ENCODE data around the gene DIP2C.

DIP2C gene

DNA sequence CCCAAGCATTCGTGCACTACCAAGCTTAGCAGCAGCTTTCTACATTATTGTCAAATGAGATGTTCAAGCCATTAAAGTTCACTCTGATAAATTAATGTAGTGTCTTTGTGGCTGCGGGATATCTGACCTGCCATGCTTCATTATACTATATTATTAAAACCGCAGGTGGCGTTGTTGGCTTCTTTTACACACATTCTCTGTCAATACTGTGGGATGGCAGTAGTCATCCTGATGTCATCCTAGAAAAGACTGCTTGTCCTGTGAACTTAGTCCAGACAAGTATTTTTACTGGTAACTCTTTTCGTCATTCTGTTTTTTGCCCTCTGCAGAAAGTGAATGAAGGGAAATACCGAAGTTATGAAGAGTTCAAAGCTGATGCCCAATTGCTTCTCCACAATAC, 450.4 kb downstream of the DIP2C start:
- peaks cover 16% of the 10 kb centered on the region for H3K36me3 Mint-ChIP-seq (ENCODE audit: low read depth)
- H3K27ac Mint-ChIP-seq: no peak overlapping the region
- H3K27me3 Mint-ChIP-seq: no peaks in the 10 kb centered on the region
- H3K9me3 Mint-ChIP-seq: no peaks in the 10 kb centered on the region
- intact Hi-C loops (cut with micrococcal nuclease): no loop called here
- no peaks in the 10 kb centered on the region for H3K4me1 Mint-ChIP-seq (ENCODE audit: low read depth)
- no peak overlapping the region for H3K4me3 Mint-ChIP-seq

DNA sequence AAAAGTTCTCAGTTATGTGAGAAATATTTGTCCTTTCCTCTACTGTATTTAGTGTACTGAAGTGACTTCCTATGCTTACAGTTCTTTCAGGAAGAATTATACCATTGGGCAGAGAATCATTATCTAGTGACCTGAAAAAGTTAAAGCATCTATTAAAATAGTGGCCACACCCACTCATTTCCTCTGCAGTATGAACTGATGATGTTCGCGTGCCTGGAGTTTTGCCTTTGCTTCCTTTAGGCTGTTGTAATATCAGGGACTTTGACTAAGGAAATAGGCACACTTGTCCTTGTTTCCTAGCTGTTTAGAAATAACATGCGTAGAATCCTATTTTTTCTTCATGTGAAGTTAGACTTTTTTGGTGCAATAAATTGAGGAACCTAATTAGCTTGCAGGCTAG, 453.6 kb downstream of the DIP2C start:
- H3K9me3 Mint-ChIP-seq: no peaks in the 10 kb centered on the region
- H3K27ac Mint-ChIP-seq: no peak overlapping the region
- intact Hi-C loops (cut with micrococcal nuclease): no loop called here
- peaks cover 18% of the 10 kb centered on the region for H3K36me3 Mint-ChIP-seq (ENCODE audit: low read depth)
- H3K4me1 Mint-ChIP-seq (ENCODE audit: low read depth): no peaks in the 10 kb centered on the region
- no peaks in the 10 kb centered on the region for H3K27me3 Mint-ChIP-seq
- H3K4me3 Mint-ChIP-seq: no peak overlapping the region

DNA sequence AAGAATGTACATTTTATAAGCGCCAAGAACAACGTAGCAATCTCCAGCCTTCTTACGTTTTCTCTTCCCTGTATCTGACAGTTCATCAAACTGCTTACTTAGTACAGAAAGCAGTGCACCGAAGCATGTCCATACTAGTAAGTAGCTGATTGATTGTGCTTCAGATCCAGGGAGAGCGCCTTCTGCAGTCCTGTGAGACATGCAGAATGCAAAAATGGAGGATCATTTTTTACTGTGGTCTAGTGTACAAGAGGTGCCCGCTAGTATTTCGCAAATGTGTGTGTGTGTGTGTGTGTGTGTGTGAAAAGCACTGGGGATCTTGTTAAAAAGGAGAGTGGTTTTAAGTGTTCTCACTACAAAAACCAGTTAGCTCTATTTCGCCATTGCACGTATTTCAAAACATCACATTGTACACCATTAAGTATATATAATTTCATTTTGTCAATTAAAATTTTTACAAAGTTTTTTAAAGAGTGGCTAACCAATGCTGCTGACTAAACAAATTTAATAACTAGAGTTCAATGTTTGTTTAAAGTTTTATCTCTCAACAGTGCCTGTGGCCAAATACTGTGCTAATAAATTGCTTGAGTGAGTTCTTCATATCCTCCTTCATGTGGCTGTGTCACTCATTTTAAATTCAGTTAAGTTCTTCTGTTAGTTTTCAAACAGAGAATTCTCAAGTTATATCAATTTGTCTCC, 454.6 kb downstream of the DIP2C start:
- H3K27ac Mint-ChIP-seq: no peak overlapping the region

DNA sequence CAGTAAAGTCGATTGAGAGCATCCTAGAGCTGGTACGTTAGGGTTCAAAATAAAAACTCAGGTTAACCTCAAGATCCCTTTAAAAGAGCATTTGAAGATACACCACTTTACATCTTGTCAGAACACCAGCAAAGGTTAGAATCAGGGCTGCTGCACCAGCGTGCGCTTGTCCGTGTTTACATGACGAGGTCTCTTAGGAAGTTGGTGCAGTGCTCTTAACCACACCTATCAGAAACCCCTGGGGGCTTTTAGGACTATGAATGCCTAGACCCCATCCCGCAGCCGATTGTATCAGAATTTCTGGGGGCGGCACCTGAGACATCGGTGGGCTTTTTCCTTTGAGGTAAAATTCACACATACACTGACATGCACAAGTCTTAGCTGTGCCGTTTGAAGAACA, 456.6 kb downstream of the DIP2C start:
- Mint-ChIP-seq H3K36me3 (ENCODE audit: low read depth) (peaks cover 10% of the 10 kb centered on the region), H3K4me1 (ENCODE audit: low read depth) (no peaks in the 10 kb centered on the region), H3K27ac (no peak overlapping the region), H3K9me3 (no peaks in the 10 kb centered on the region), H3K4me3 (no peak overlapping the region), H3K27me3 (no peaks in the 10 kb centered on the region)
- intact Hi-C loops (cut with micrococcal nuclease): no loop called here

More for the DNA sequence above, 454.6 kb downstream of the DIP2C start:
- peaks cover 11% of the 10 kb centered on the region for H3K36me3 Mint-ChIP-seq (ENCODE audit: low read depth)
- no peaks in the 10 kb centered on the region for H3K9me3 Mint-ChIP-seq
- H3K4me3 Mint-ChIP-seq: no peak overlapping the region
- intact Hi-C loops (cut with micrococcal nuclease): no loop called here
- H3K4me1 Mint-ChIP-seq (ENCODE audit: low read depth): no peaks in the 10 kb centered on the region
- H3K27me3 Mint-ChIP-seq: no peaks in the 10 kb centered on the region

DNA sequence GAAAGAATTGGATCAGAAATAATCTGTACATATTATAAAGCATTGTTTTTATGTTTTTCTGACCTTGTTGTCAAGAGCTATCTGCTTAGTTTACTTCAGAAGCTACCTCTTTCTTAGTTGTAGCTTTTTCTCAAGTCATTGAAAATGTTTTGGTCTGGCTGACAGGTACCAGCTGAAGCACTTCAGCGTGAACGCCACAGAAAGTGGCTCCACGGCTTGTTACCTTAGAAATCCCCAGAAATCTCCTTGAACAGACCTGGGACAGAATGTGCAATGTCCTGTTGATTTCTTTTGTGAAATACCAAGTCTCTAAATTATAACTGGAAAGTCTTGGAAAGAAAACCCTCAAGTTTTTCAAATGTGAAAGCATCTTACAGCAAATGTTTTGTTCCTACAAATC, 457.4 kb downstream of the DIP2C start:
- intact Hi-C loops (cut with micrococcal nuclease): no loop called here
- H3K4me3 Mint-ChIP-seq: no peak overlapping the region
- H3K27me3 Mint-ChIP-seq: no peaks in the 10 kb centered on the region
- no peaks in the 10 kb centered on the region for H3K9me3 Mint-ChIP-seq
- H3K4me1 Mint-ChIP-seq (ENCODE audit: low read depth): no peaks in the 10 kb centered on the region
- H3K27ac Mint-ChIP-seq: no peak overlapping the region
- H3K36me3 Mint-ChIP-seq (ENCODE audit: low read depth): peaks cover 10% of the 10 kb centered on the region

DNA sequence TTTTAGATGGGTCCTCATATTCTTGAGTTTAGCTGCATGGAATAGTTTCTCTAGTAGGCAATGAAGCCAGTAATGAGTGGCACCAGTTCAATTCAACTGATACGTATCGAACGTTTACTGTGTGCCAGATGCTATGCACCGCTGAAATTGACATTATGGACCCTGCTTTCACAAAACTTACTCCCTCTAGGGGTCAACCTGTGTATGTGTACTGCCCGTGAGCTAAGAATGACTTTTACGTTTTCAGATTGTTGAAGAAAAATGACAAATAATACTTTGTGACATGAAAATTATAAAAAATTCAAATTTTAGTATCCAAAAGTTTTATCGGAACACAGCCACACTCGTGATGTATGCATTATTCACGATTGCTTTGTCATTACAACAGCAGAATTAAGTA, 458.7 kb downstream of the DIP2C start:
- no peaks in the 10 kb centered on the region for H3K27me3 Mint-ChIP-seq
- no peak overlapping the region for H3K27ac Mint-ChIP-seq
- H3K36me3 Mint-ChIP-seq (ENCODE audit: low read depth): peaks cover 10% of the 10 kb centered on the region
- H3K9me3 Mint-ChIP-seq: no peaks in the 10 kb centered on the region
- H3K4me3 Mint-ChIP-seq: no peak overlapping the region
- no peaks in the 10 kb centered on the region for H3K4me1 Mint-ChIP-seq (ENCODE audit: low read depth)
- intact Hi-C loops (cut with micrococcal nuclease): no loop called here

DNA sequence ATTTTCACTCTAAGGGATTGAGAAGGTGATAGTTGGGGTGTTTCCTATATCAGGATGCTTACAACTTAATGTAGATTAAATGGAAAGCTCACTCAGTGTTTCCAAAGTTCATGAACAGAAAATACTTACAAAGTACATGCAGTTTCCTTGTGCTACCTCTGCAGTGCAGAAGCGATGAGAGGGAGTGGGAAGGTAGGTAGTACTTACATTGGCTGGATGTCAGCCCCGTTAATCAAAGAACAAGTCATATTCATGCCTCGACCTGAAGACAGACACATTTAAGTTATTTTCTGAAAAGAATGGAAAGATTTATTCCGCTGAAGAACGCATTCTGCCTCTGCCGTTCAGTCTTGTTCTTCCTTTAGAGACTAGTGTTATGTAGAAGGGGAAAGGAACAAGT, 461.1 kb downstream of the DIP2C start:
- Mint-ChIP-seq H3K4me1 (ENCODE audit: low read depth) (no peaks in the 10 kb centered on the region), H3K27ac (no peak overlapping the region), H3K27me3 (no peaks in the 10 kb centered on the region), H3K36me3 (ENCODE audit: low read depth) (peaks cover 6% of the 10 kb centered on the region), H3K4me3 (no peak overlapping the region), H3K9me3 (no peaks in the 10 kb centered on the region)
- intact Hi-C loops (cut with micrococcal nuclease): no loop called here

DNA sequence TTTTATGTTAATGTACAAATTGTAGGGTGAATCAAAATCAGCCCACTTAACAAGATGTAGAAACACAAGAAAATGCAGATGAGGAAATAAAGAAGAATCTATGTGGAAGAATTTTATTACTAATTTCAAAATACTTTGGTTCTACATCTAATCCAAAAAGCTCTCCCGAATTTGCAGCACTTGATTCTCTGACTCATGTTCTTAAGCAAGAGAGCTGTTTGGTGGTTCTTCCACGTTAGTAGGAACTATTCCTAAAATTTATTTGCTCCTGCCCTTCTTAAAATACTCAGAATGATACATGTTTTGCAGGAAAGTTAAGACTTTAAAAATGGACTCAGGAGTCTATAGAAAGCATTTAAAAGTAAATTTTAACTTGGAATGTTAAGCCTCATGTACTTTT, 462.5 kb downstream of the DIP2C start:
- Mint-ChIP-seq H3K4me3 (no peak overlapping the region), H3K27me3 (no peaks in the 10 kb centered on the region), H3K27ac (no peak overlapping the region), H3K9me3 (no peaks in the 10 kb centered on the region), H3K4me1 (ENCODE audit: low read depth) (no peaks in the 10 kb centered on the region), H3K36me3 (ENCODE audit: low read depth) (no peaks in the 10 kb centered on the region)
- intact Hi-C loops (cut with micrococcal nuclease): no loop called here

DNA sequence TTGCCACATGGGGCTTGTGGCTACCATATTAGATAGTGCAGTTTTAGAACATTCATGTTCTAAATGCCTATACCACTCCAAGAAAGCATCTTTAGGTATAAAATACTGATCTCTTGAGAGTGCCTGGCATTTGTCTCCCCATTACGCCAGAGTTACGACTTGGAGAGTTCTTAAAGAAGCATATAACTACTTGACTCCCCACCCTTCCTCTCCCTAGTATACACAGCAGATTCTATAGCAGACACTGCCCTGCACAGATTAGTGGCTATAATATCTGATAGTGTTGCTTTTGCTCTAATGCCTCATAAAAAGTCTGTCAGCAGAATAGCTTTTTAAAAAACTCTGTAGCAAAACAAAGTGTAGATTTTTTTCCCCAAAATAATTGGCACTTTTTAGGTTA, 463.4 kb downstream of the DIP2C start:
- H3K36me3 Mint-ChIP-seq (ENCODE audit: low read depth): no peaks in the 10 kb centered on the region
- no peaks in the 10 kb centered on the region for H3K9me3 Mint-ChIP-seq
- H3K4me1 Mint-ChIP-seq (ENCODE audit: low read depth): no peaks in the 10 kb centered on the region
- no peaks in the 10 kb centered on the region for H3K27me3 Mint-ChIP-seq
- intact Hi-C loops (cut with micrococcal nuclease): no loop called here
- H3K27ac Mint-ChIP-seq: no peak overlapping the region
- no peak overlapping the region for H3K4me3 Mint-ChIP-seq

DNA sequence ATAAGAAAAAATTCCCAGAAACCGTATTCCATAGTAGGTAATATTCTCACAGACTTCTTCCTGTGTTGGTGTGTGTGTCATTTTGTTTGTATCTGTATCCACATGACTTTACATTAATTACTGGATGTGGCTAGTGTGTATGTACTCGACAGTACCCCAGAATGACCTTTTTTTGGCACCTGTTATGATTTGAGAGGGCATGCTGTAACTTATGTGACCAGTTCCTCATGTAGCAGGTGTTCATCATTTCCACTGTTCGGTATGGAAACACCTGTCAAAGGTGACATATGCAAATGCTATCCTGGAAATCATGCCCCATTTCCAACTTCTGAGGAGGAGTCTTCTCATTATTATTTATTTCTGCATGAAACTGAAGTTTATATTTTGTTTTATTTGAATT, 464.9 kb downstream of the DIP2C start:
- H3K27me3 Mint-ChIP-seq: no peaks in the 10 kb centered on the region
- no peaks in the 10 kb centered on the region for H3K4me1 Mint-ChIP-seq (ENCODE audit: low read depth)
- no peak overlapping the region for H3K4me3 Mint-ChIP-seq
- H3K27ac Mint-ChIP-seq: no peak overlapping the region
- intact Hi-C loops (cut with micrococcal nuclease): no loop called here
- no peaks in the 10 kb centered on the region for H3K9me3 Mint-ChIP-seq
- no peaks in the 10 kb centered on the region for H3K36me3 Mint-ChIP-seq (ENCODE audit: low read depth)

Data from dendritic cell treated with granulocyte-macrophage colony-stimulating factor and Interleukin-4, amounts not matched to agents 40 ng/mL and 50 ng/mL, for 4 days (primary cell).